GM19467 (cell line): Measurements from ENCODE around the gene GSE1.

Experiments
- ATAC-seq: cut with Tn5 transposase; IDR thresholded peaks from one replicate; pipeline ENCODE4 v1.9.1; 2021; ENCODE audit warnings: mild to moderate bottlenecking, moderate library complexity; ENCODE audit not compliant: unreplicated experiment

Gene GSE1

GRCh38 chr16:85645021-85645589 is 32.0 kb downstream of the GSE1 start:
- no peak for ATAC-seq

GRCh38 chr16:85646358-85646907 is 33.3 kb downstream of the GSE1 start:
- no peak for ATAC-seq

GRCh38 chr16:85646976-85647375 is 33.9 kb downstream of the GSE1 start:
- no peak for ATAC-seq

- no peak for ATAC-seq
Measured at GRCh38 chr16:85648070-85648714, 35.1 kb downstream of the GSE1 start.

GRCh38 chr16:85648805-85649204 is 35.7 kb downstream of the GSE1 start:
- ATAC-seq, result no peak

- ATAC-seq, result no peak
Measured at GRCh38 chr16:85649411-85650134, 36.5 kb downstream of the GSE1 start.

GRCh38 chr16:85650135-85650843 is 37.2 kb downstream of the GSE1 start:
- ATAC-seq, result no peak

DNA sequence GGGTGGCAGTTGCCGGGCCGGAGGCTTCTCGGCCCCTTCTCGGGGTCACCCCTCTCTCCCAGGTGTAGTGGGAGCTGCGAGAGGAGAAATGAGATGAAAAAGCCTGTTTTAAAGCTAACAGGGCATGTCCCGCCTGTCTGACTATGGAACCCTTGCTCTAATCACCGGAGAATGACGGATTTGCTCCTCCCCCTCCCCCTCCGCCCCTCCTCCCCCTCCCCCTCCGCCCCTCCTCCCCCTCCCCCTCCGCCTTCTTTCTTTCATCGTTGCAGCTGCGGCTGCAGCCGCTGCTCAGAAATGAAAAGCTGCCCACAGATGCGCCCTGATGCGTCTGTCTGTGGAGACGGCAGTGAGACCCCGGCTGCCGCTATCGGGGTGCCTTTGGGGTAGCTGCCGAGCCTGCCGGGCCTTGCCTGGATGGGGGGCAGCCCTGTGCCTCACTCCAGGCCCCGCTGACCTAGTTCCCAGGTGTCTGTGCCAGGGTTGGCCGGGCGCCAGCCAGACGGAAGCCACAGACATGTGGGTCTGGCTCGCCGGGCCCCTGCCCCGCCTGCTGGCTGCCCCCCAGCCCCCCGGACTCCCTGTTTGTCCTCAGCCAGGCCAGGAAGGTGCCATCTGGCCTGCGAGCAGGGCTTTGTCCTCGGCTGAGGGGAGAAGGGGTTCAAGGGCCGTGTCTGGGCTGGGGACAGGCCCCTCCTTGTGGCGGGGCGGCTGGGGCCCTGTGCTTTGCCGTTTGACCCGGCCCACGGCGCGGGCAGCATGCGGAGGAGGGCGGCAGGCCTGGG is 37.9 kb downstream of the GSE1 start:
- ATAC-seq, result no peak

DNA sequence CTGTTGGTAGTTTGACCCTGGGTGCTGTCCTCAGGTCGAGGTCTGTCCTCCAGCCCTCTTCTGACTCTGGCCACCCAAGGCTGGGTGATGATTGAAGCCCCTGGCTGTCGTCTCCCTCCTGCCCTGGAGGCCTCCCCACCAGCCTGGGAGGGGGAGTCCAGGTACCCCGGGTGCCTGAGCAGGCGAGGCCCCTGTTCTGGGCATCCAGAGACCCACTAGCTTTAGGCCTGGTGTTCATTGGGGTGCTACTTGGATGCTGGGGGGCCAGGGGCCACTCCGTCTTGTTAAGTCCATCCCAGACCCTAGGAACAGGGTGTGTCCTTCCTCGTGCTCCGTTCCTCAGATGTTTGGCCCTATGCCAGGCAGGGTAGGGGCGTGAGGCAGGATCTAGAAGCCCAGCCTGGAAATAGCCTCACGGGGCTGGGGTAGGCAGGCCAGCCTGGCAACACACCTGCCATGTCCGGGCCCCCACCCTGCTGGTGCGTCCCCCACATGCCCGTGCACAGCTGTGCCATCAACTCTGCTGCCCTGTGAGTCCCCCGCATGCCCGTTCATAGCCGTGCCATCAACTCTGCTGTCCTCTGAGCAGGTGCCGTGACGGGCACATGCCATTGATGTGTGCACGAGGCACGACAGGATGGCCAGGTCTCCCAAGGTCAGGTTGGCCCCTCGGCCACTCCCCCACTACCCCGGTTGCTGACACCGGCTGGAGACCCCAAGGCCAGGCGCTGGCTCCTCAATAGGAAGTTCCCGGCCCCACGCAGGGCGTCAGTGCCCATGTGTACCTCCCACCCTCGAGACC is 38.7 kb downstream of the GSE1 start:
- ATAC-seq, result no peak

DNA sequence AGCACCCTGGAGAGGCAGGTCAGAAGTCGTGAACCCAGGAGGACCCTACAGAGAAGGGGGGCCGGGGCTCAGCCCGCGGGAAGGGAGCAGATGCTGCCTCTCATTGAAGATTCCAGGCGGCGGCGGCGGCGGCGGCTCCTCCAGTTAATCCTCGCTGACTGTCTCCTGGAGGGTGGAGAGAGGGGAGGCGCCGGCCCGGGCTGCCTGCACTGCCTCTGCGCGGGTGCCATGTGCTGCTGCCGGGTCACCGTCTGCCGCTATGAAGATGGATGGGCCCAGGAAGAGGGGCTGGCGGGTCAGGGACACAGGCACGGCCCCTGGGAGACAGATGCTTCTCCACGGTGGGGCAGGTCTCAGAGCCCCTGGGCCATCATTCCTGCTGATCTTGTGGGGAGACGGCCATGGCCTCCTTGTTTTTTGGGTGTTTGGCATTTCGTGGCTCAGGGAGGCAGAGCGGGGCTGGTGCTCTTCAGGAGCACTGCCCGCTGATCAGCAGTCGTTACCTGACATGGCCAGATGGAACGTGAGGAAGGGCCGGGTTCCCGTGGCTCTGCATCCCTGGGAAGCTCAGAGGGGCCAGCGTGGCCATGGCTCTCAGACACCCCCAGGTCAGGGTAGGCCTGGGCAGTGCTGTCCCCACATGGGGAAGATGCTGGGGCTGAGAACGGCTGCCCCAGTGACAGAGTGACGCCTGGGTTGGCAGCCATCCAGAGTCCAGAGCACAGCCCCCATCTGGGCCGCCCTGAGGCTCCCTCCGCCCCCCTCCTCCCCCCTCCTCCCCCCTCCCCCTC is 39.5 kb downstream of the GSE1 start:
- ATAC-seq, result no peak

GRCh38 chr16:85653290-85653891 is 40.3 kb downstream of the GSE1 start:
- no peak for ATAC-seq

GRCh38 chr16:85654251-85655095 is 41.4 kb downstream of the GSE1 start:
- ATAC-seq, result no peak

DNA sequence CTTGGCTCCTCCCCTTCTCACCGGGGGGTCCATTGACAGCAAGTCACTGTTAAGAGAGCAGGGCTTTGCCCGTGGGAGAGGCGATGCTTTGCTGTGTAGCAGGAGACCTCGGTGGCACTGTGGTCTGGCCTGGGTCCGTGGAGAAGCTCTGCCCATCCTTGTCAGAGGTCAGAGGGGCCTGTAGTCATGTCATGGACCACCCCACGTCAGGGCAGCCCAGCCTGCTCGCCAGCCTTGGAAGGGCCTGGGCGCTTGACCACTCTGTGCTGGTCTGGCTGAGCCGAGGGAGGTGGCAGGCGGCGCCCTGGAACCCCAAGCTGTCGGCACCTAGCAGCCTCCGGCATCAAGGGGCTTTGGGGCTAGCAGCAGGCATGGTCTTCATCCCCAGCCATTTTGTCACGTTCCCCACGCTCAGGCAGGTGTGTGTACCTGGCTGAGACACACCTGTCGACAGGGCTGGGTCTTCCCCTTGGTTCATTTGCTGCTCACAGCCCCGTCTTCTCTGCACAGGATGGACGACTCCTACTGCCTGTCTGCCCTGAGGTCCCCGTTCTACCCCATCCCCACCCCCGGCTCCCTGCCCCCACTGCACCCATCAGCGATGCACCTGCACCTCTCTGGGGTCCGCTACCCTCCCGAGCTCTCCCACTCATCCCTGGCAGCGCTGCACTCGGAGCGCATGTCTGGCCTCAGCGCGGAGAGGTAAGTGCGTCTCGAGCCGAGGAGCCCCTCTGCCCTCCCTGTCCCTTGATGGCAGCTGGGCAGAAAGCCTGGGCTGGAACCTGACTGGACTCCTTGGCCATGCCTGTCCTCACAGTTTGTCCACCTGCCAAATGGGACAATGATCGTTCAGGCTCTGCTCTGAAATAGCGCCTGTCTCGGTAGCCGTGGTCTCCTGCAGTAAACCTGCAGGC is 42.4 kb downstream of the GSE1 start:
- ATAC-seq, result no peak

GRCh38 chr16:85656351-85657266 is 43.5 kb downstream of the GSE1 start:
- ATAC-seq, result no peak

DNA sequence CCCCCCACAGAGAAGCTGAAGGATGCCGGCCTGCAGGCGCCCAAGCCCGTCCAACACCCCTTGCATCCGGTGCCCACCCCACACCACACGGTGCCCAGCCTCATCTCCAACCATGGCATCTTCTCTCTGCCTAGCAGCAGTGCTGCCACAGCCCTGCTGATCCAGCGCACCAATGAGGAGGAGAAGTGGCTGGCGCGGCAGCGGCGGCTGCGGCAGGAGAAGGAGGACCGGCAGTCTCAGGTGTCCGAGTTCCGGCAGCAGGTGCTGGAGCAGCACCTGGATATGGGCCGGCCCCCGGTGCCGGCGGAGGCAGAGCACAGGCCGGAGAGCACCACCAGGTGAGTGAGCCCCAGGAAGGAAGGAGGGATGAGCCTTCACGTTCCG is 44.1 kb downstream of the GSE1 start:
- ATAC-seq, result no peak

DNA sequence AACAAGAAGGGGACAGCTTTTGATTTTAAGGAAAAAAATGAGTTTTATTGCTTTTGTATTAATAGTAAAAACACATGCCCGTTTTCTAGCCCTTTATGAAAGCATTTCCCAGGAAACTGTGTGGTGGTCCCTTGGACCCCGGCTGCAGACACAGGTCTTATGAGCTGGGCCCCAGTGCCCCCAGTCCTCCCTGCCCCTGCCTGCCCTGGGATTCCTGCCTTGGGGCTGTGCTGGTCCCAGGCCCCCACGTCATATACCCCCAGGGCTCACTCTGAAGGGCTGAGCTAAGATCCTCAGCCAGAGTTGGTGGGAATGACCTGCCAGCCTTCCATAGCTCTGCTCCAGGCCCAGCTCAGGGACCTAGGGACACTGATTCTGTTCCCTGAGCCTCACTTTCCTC is 44.9 kb downstream of the GSE1 start:
- ATAC-seq, result no peak
